Caco-2 (cell line): ENCODE measurements around the gene LIN28A. TPM values are rescaled to one million over a fixed set of nuclear protein-coding genes. Genes with fewer than 3 reads are reported as not detected.

Source experiments
- BruUV-seq: library from RNA; stranded (reverse); fragments of 400-500 nt; replicated peaks from 2 replicates; lab custom pipeline; 2021; lab: Mats Ljungman, UMichigan
- CTCF ChIA-PET: fragments of 300-600 bp; sonication (Branson Sonifier 250); formaldehyde crosslinking; loops from one replicate; lab custom pipeline; 2022; ENCODE audit warnings: antibody characterized with exemption; lab: Charles Lee
- POLR2A ChIA-PET: fragments of 300-600 bp; sonication (Branson Sonifier 250); formaldehyde crosslinking; loops from one replicate; lab custom pipeline; 2022; ENCODE audit warnings: antibody characterized with exemption; lab: Charles Lee
- DNase-seq, 2 experiments: peaks; one replicate each; pipeline versions ENCODE4 v3.0.0 to v3.0.0-alpha.2; 2020 to 2022
- H3K27me3 ChIP-seq: replicated peaks from 2 replicates; pipeline ENCODE4 v1.6.0; 2011; ENCODE audit warnings: low read length; ENCODE audit not compliant: control insufficient read depth, insufficient read depth
- H3K36me3 ChIP-seq: 2 replicates; pipeline ENCODE4 v1.5.1; 2011; ENCODE audit warnings: low read length; ENCODE audit not compliant: control insufficient read depth, insufficient read depth
- H3K4me1 ChIP-seq: fragments of 250-450 bp; sonication (Bioruptor Pico); 2 replicates; pipeline ENCODE4 v1.5.1; 2020; ENCODE audit warnings: mild to moderate bottlenecking
- H3K4me3 ChIP-seq: 2 replicates; pipeline ENCODE4 v1.5.1; 2011; ENCODE audit warnings: low read depth, mild to moderate bottlenecking, control low read depth, low read length
- H3K9me3 ChIP-seq: fragments of 250-450 bp; sonication (Bioruptor Pico); 2 replicates; pipeline ENCODE4 v1.5.1; 2020; ENCODE audit warnings: mild to moderate bottlenecking, moderate library complexity
- H3K27ac Mint-ChIP-seq: one replicate; pipeline ENCODE4 v1.8.0; 2022; ENCODE audit warnings: mixed read lengths; ENCODE audit not compliant: unreplicated experiment
- H3K27me3 Mint-ChIP-seq: one replicate; pipeline ENCODE4 v1.8.0; 2022; ENCODE audit warnings: mixed read lengths; ENCODE audit not compliant: insufficient read depth, unreplicated experiment
- H3K36me3 Mint-ChIP-seq: one replicate; pipeline ENCODE4 v1.8.0; 2022; ENCODE audit warnings: mild to moderate bottlenecking, mixed read lengths; ENCODE audit not compliant: insufficient read depth, unreplicated experiment
- H3K4me1 Mint-ChIP-seq: one replicate; pipeline ENCODE4 v1.8.0; 2022; ENCODE audit warnings: low read depth, mixed read lengths; ENCODE audit not compliant: unreplicated experiment
- H3K4me3 Mint-ChIP-seq: one replicate; pipeline ENCODE4 v1.8.0; 2022; ENCODE audit warnings: mild to moderate bottlenecking, moderate library complexity, mixed read lengths; ENCODE audit not compliant: unreplicated experiment
- H3K9me3 Mint-ChIP-seq: one replicate; pipeline ENCODE4 v1.8.0; 2022; ENCODE audit warnings: mixed read lengths; ENCODE audit not compliant: unreplicated experiment
- intact Hi-C: fragments of 100-400 bp; cut with micrococcal nuclease; formaldehyde crosslinking; loops from one replicate; pipeline ENCODE4 v1.10.0; 2022; ENCODE audit not compliant: unreplicated experiment
- total RNA-seq: library from RNA; stranded (reverse); gene quantifications from 2 replicates; pipeline ENCODE4 v1.2.3, GENCODE V29; 2022
- TF ChIP-seq, protein P1 (sequence below), 2 experiments: fragments of 200-600 bp in 1 of 2; IDR thresholded peaks; 1 replicate in 1 of 2; 2 replicates in 1 of 2; pipeline versions ENCODE4 v1.5.1 to v1.8.0; 2011 to 2022; ENCODE audit warnings: antibody characterized with exemption in 1 of 2, control low read depth in 1 of 2, inconsistent platforms in 1 of 2, low read depth in 1 of 2, low read length in 1 of 2, mild to moderate bottlenecking in 1 of 2, moderate library complexity in 1 of 2; ENCODE audit not compliant: insufficient read depth in 1 of 2, severe bottlenecking in 1 of 2, unreplicated experiment in 1 of 2

Gene LIN28A
- total RNA-seq, 1 experiment from 2014 or later = 5.7 TPM

DNA sequence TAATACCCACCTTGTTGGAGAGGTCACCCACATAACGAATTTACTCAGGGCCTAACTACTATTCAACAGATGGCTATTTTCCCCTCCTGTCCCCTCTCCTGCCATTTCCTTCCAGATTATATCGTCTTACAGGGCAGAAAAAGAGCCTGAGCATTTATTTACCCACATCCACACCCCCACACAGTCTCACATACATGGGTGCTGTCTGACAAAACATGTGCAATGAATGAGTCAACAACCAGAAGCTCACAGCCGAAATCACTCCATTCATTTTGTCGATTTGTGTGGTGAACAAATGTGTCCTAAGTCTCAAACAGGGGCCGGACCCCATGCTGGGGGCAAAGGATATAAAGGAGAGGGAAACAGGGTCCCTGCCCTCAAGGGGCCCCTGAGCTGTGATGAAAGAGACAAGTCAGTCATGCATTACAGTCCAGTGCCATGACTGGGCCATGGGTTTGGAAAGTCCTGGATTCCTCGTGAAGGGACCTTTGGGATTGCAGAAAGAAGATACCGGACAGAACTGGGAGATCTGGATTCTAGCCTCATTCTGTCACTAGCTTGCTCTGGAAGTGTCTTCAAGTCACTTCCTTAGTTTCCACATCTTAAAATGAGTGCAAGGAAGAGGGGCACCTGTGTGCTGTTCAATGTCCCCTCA, 21.7 kb upstream of the LIN28A start:
- H3K4me3 ChIP-seq = no peak overlapping the region
- BruUV-seq = no TSS peak
- POLR2A ChIA-PET = no interaction called here
- no peak for DNase-seq
- TF ChIP-seq, protein P1, sequence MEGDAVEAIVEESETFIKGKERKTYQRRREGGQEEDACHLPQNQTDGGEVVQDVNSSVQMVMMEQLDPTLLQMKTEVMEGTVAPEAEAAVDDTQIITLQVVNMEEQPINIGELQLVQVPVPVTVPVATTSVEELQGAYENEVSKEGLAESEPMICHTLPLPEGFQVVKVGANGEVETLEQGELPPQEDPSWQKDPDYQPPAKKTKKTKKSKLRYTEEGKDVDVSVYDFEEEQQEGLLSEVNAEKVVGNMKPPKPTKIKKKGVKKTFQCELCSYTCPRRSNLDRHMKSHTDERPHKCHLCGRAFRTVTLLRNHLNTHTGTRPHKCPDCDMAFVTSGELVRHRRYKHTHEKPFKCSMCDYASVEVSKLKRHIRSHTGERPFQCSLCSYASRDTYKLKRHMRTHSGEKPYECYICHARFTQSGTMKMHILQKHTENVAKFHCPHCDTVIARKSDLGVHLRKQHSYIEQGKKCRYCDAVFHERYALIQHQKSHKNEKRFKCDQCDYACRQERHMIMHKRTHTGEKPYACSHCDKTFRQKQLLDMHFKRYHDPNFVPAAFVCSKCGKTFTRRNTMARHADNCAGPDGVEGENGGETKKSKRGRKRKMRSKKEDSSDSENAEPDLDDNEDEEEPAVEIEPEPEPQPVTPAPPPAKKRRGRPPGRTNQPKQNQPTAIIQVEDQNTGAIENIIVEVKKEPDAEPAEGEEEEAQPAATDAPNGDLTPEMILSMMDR (IDR thresholded peaks at IDR 0.05; ENCODE audit: insufficient read depth in 1 of 2, low read depth in 1 of 2, low read length in 1 of 2, severe bottlenecking in 1 of 2, unreplicated experiment in 1 of 2) = no peak
- Mint-ChIP-seq H3K27me3 (no peaks in the 10 kb centered on the region), H3K4me3 (no peak overlapping the region), H3K9me3 (no peaks in the 10 kb centered on the region), H3K4me1 (peaks cover 7% of the 10 kb centered on the region), H3K27ac (no peak overlapping the region), H3K36me3 (peaks cover 6% of the 10 kb centered on the region)
- H3K4me1 ChIP-seq = no peaks in the 10 kb centered on the region; the same call in 1 of the 2 replicates
- H3K36me3 ChIP-seq = no peaks in the 10 kb centered on the region
- CTCF ChIA-PET = no interaction called here
- intact Hi-C loops = no loop called here
- no peaks in the 10 kb centered on the region for H3K27me3 ChIP-seq
- no peaks in the 10 kb centered on the region for H3K9me3 ChIP-seq

GRCh38 chr1:26389604-26390247, 20.9 kb upstream of the LIN28A start:
- TF ChIP-seq, protein P1 (IDR thresholded peaks at IDR 0.05; ENCODE audit: insufficient read depth in 1 of 2, low read depth in 1 of 2, low read length in 1 of 2, severe bottlenecking in 1 of 2, unreplicated experiment in 1 of 2) = no peak
- H3K4me3 Mint-ChIP-seq = no peak overlapping the region
- ChIA-PET CTCF (no interaction called here), POLR2A (no interaction called here)
- no peaks in the 10 kb centered on the region for H3K27me3 Mint-ChIP-seq
- no peaks in the 10 kb centered on the region; the same call in 1 of the 2 replicates for H3K4me1 ChIP-seq
- intact Hi-C loops = no loop called here
- DNase-seq = no peak
- H3K36me3 ChIP-seq = no peaks in the 10 kb centered on the region
- H3K36me3 Mint-ChIP-seq = peaks cover 6% of the 10 kb centered on the region
- H3K4me1 Mint-ChIP-seq = peaks cover 7% of the 10 kb centered on the region
- H3K4me3 ChIP-seq = no peak overlapping the region
- H3K9me3 ChIP-seq = no peaks in the 10 kb centered on the region
- BruUV-seq = no TSS peak
- H3K27ac Mint-ChIP-seq = no peak overlapping the region
- H3K27me3 ChIP-seq = no peaks in the 10 kb centered on the region
- no peaks in the 10 kb centered on the region for H3K9me3 Mint-ChIP-seq

DNA sequence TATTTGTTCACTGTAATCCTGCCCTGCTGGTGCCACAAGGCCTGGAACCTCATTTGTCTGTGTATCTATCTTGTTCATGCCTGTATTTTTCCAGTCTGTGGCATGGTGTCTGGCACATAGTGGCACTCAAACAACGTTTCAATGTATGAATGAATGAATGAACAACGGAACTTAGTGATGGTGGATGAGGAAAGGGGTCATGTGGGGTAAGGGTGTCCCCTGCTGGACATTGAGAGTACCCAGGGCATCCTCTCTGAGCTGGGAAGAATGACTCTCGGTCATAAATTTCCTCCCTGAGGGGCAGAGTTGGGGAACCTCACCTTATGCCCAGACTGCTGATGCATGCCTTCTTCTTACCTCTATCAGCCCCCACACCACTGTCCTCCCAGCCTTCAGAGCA, 19.2 kb upstream of the LIN28A start:
- no TSS peak for BruUV-seq
- no peaks in the 10 kb centered on the region for H3K9me3 ChIP-seq
- ChIA-PET CTCF (interaction anchor here (0.6 to 1.9 kb wide), 9 partner anchors 26 to 222 kb away, joined by 3 to 16 read pairs (median 5); partner anchors contain the start of genes CEP85, SH3BGRL3 and ZNF593), POLR2A (no interaction called here)
- H3K27me3 ChIP-seq = no peaks in the 10 kb centered on the region
- Mint-ChIP-seq H3K4me3 (no peak overlapping the region), H3K36me3 (peaks cover 6% of the 10 kb centered on the region), H3K27me3 (no peaks in the 10 kb centered on the region), H3K27ac (no peak overlapping the region), H3K4me1 (peaks cover 7% of the 10 kb centered on the region), H3K9me3 (no peaks in the 10 kb centered on the region)
- H3K36me3 ChIP-seq = no peaks in the 10 kb centered on the region
- no peaks in the 10 kb centered on the region; the same call in 1 of the 2 replicates for H3K4me1 ChIP-seq
- DNase-seq = peak in 1 of 2 experiments; percentile 55
- H3K4me3 ChIP-seq = no peak overlapping the region
- TF ChIP-seq, protein P1 (IDR thresholded peaks at IDR 0.05; ENCODE audit: insufficient read depth in 1 of 2, low read depth in 1 of 2, low read length in 1 of 2, severe bottlenecking in 1 of 2, unreplicated experiment in 1 of 2) = peak; percentile 63 to 84
- intact Hi-C loops = loop anchor here (1.0 kb wide), 1 partner anchor 106 kb away; no protein-coding TSS in a partner anchor
